GM23248 (cell line): Measurements from ENCODE around the gene ANKH. TPM values are rescaled to one million over a fixed set of nuclear protein-coding genes. Genes with fewer than 3 reads are reported as not detected.

Experiments used
- DNase-seq: peaks from one replicate; pipeline ENCODE4 v3.0.0-alpha.2; 2015
- H2AFZ ChIP-seq: fragments of 200-600 bp; sonication (generic); 2 replicates; pipeline ENCODE4 v1.6.1; 2016; ENCODE audit warnings: antibody characterized with exemption
- H3F3A ChIP-seq: fragments of 200-600 bp; sonication (generic); 2 replicates; pipeline ENCODE4 v1.6.1; 2016; ENCODE audit warnings: mild to moderate bottlenecking, antibody characterized with exemption, mixed run types; ENCODE audit not compliant: insufficient read depth
- H3K27ac ChIP-seq: fragments of 200-600 bp; sonication (generic); 2 replicates; pipeline ENCODE4 v1.5.1; 2016; ENCODE audit warnings: mild to moderate bottlenecking
- H3K27me3 ChIP-seq: fragments of 200-600 bp; sonication (generic); replicated peaks from 2 replicates; pipeline ENCODE4 v1.6.1; 2016; ENCODE audit warnings: mild to moderate bottlenecking; ENCODE audit not compliant: insufficient read depth
- H3K36me3 ChIP-seq: fragments of 200-600 bp; sonication (generic); 2 replicates; pipeline ENCODE4 v1.6.1; 2016; ENCODE audit warnings: low read depth, mild to moderate bottlenecking
- H3K4me1 ChIP-seq: fragments of 200-600 bp; sonication (generic); 2 replicates; pipeline ENCODE4 v1.6.1; 2016; ENCODE audit warnings: mild to moderate bottlenecking; ENCODE audit not compliant: insufficient read depth
- H3K4me2 ChIP-seq: fragments of 200-600 bp; sonication (generic); one replicate; pipeline ENCODE4 v1.6.1; 2016; ENCODE audit warnings: mild to moderate bottlenecking; ENCODE audit not compliant: unreplicated experiment
- H3K4me3 ChIP-seq: fragments of 200-600 bp; sonication (generic); 2 replicates; pipeline ENCODE4 v1.5.1; 2016; ENCODE audit warnings: mild to moderate bottlenecking
- H3K79me2 ChIP-seq: fragments of 200-600 bp; sonication (generic); 2 replicates; pipeline ENCODE4 v1.6.1; 2016; ENCODE audit warnings: mild to moderate bottlenecking; ENCODE audit not compliant: insufficient read depth
- H3K9ac ChIP-seq: fragments of 200-600 bp; sonication (generic); 2 replicates; pipeline ENCODE4 v1.6.1; 2016; ENCODE audit warnings: mild to moderate bottlenecking
- H3K9me2 ChIP-seq: fragments of 200-600 bp; sonication (generic); 2 replicates; pipeline ENCODE4 v1.6.1; 2016; ENCODE audit warnings: mixed run types, mild to moderate bottlenecking, moderate library complexity; ENCODE audit not compliant: insufficient read depth
- H3K9me3 ChIP-seq: fragments of 200-600 bp; sonication (generic); one replicate; pipeline ENCODE4 v1.6.1; 2017; ENCODE audit warnings: low read depth
- H4K20me1 ChIP-seq: fragments of 200-600 bp; sonication (generic); 2 replicates; pipeline ENCODE4 v1.6.0; 2016; ENCODE audit not compliant: insufficient read depth
- EZH2 ChIP-seq: fragments of 200-600 bp; sonication (generic); IDR thresholded peaks from 2 replicates; pipeline ENCODE4 v1.6.1; 2018; ENCODE audit warnings: antibody characterized with exemption, mild to moderate bottlenecking; ENCODE audit not compliant: insufficient read depth, poor library complexity, severe bottlenecking
- EZH2phosphoT487 ChIP-seq: fragments of 200-600 bp; sonication (generic); IDR thresholded peaks from 2 replicates; pipeline ENCODE4 v1.6.1; 2018; ENCODE audit warnings: antibody characterized with exemption, moderate library complexity, mild to moderate bottlenecking, low read depth; ENCODE audit not compliant: insufficient read depth
- WGBS, 2 experiments: methylation state at CpG; one replicate each; pipeline ENCODE4 v1.1.6; 2015 to 2017; ENCODE audit warnings: low lambda C conversion rate in 2 of 2, low coverage in 1 of 2; ENCODE audit errors: missing lambda C conversion rate in 2 of 2; 5-methylcytosine and 5-hydroxymethylcytosine counted together
- in situ Hi-C: fragments of 300-500 bp; cut with MboI; formaldehyde crosslinking; loops from 2 replicates; pipeline ENCODE4 v1.15.0; 2020
- microRNA-seq: library from miRNA; unstranded; fragments of <30 nt; microRNA quantifications from one replicate; pipeline ENCODE4, GENCODE V29; 2016; ENCODE audit warnings: borderline number of aligned reads
- polyA plus RNA-seq: library from polyadenylated mRNA; unstranded; fragments of >200 nt; fragmentation: Nextera tagmentation; extraction: Ambion mirVana; gene quantifications from 2 replicates; pipeline ENCODE4 v1.2.1, GENCODE V29; 2016
- small RNA-seq: library from RNA; depleted of rRNA; stranded (forward); fragments of <200 nt; gene quantifications from one replicate; pipeline ENCODE3, GENCODE V24; 2014; ENCODE audit warnings: low read depth, low replicate concordance
- total RNA-seq: library from RNA; depleted of rRNA; stranded (reverse); fragments of >200 nt; shearing (Covaris generic); gene quantifications from 2 replicates; pipeline ENCODE4 v1.2.3, GENCODE V29; 2014; rRNA removed

The ANKH gene
- total and polyA plus RNA-seq, 2 experiments from 2014 or later: 45.9 to 47.6 TPM

DNA sequence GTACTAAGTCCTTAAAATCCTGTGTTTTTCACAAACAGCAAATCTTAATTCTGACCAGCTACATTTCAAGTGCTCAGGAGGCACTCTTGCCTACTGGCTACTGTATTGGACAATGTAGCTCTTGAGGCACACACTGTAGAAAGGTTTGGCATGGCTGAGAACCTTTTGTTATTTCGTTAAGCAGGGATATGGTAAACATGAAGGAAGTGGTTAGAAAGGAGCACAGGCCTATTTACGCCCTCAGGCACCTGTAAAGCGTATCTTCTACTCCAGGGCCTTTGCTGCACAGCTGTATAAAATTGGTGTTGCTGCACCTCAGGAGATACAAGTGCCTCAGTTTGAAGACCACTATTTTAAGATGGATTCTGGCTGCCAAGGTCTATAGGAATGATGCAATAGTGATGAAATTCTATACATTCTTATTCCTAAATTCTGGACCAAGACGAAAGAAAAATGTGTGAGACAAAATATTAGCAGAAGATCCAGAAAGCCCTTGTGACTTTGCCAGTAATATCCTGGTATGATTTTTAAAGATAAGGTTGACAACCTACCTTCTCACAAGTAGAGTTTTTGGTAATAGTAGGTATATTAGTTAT lies 216.3 kb downstream of the ANKH start:
- WGBS, 2 experiments: 54 to 56% methylated on average over 4 of the region's 4 CpGs
- in situ Hi-C loops: no loop called here
- no peaks in the 10 kb centered on the region for H3K27me3 ChIP-seq

More for the DNA sequence above, 216.3 kb downstream of the ANKH start:
- no peak overlapping the region for H3K4me3 ChIP-seq
- H3K9me3 ChIP-seq: no peaks in the 10 kb centered on the region
- no peaks in the 10 kb centered on the region for H3K36me3 ChIP-seq
- H3F3A ChIP-seq: peaks cover 8% of the 10 kb centered on the region
- H3K9me2 ChIP-seq: no peaks in the 10 kb centered on the region
- no peak for DNase-seq
- TF ChIP-seq EZH2phosphoT487 (no peak), EZH2 (no peak)
- H4K20me1 ChIP-seq: no peaks in the 10 kb centered on the region
- H2AFZ ChIP-seq: no peak overlapping the region
- peaks cover 7% of the 10 kb centered on the region; the same call in 1 of the 2 replicates for H3K4me1 ChIP-seq
- no peaks in the 10 kb centered on the region for H3K79me2 ChIP-seq
- H3K27ac ChIP-seq: no peak overlapping the region
- H3K4me2 ChIP-seq: no peak overlapping the region
- H3K9ac ChIP-seq: no peak overlapping the region

Small RNAs within 50 kb of the gene (microRNA-seq; reads per million reads assigned to microRNA genes)
- not detected for gene MIR4637

Small RNAs within 50 kb of the gene (small RNA-seq; reads per million reads assigned to genes)
- not detected for gene HNRNPKP5
- not detected for gene MIR4637

Other genes with a start within 250 kb of the ANKH start
- gene OTULIN, start 207.1 kb downstream of the ANKH start, total RNA-seq: 24.4 and 36.8 TPM in 2 replicates
- 12.8 and 13.7 TPM in 2 replicates for gene OTULIN, start 207.1 kb downstream of the ANKH start, polyA plus RNA-seq